HCT116 (cell line): ENCODE measurements around the gene ANKRA2. TPM values are rescaled to one million over a fixed set of nuclear protein-coding genes. Genes with fewer than 3 reads are reported as not detected.
A peak's percentile ranks its signal among the peaks of the same experiment; 100 is the strongest.

Source experiments
- ATAC-seq: fragments of 200-7000 bp; cut with Tn5 transposase; 2 replicates; pipeline ENCODE4 v1.9.1; 2020; ENCODE audit warnings: mild to moderate bottlenecking, moderate library complexity
- Bru-seq: library from RNA; stranded (reverse); fragments of 400-500 nt; gene quantifications from one replicate; lab custom pipeline; 2021; lab: Mats Ljungman, UMichigan
- BruChase-seq, 2 experiments: library from RNA; stranded (reverse); fragments of 400-500 nt; gene quantifications; one replicate each; lab custom pipeline; 2021; lab: Mats Ljungman, UMichigan
- BruUV-seq: library from RNA; stranded (reverse); fragments of 400-500 nt; replicated peaks from 2 replicates; lab custom pipeline; 2021; lab: Mats Ljungman, UMichigan
- CTCF ChIA-PET: fragments of 300-600 bp; sonication (Branson Sonifier 250); formaldehyde crosslinking; loops from one replicate; lab custom pipeline; 2021; ENCODE audit warnings: antibody characterized with exemption; lab: Charles Lee
- POLR2A ChIA-PET: fragments of 300-600, 350-600 bp; sonication (Branson Sonifier 250); formaldehyde crosslinking; loops from one replicate; lab custom pipeline; 2021; ENCODE audit warnings: antibody characterized with exemption; lab: Charles Lee
- RAD21 ChIA-PET, 2 experiments: fragments of 300-600 bp; sonication (Branson Sonifier 250); formaldehyde crosslinking; loops; one replicate each; lab custom pipeline; 2023; ENCODE audit warnings: low total read pairs in 2 of 2; ENCODE audit not compliant: uncharacterized antibody in 2 of 2, unreplicated experiment in 2 of 2, low non-redundant PET in 1 of 2; lab: Charles Lee
- DNase-seq: peaks from one replicate; pipeline ENCODE4 v3.0.0-alpha.2; 2010; ENCODE audit warnings: low read depth, low spot score
- H2AFZ ChIP-seq: fragments of 200-600 bp; shearing (Covaris generic), sonication (generic); 2 replicates; pipeline ENCODE4 v1.6.1; 2017; ENCODE audit warnings: low read depth, mixed run types, mixed read lengths, antibody characterized with exemption, low read length; ENCODE audit not compliant: poor library complexity, severe bottlenecking
- H3K27ac ChIP-seq: 2 replicates; pipeline ENCODE4 v1.5.1; 2012; ENCODE audit warnings: low read depth, low read length
- H3K27me3 ChIP-seq: fragments of 200-600 bp; sonication (generic); 2 replicates; pipeline ENCODE4 v1.6.1; 2016; ENCODE audit warnings: mixed run types, low read length, mixed read lengths; ENCODE audit not compliant: insufficient read depth
- H3K36me3 ChIP-seq, 2 experiments: fragments of 200-500 bp in 1 of 2; fragments of 200-600 bp in 1 of 2; sonication (Bioruptor generic) in 1 of 2; sonication (generic) in 1 of 2; 2 replicates each; pipeline versions ENCODE4 v1.5.1 to v1.6.1; 2014 to 2016; ENCODE audit warnings: low read length in 2 of 2, inconsistent platforms in 1 of 2, mixed read lengths in 1 of 2, mixed run types in 1 of 2; ENCODE audit not compliant: insufficient read depth in 2 of 2, control insufficient read depth in 1 of 2
- H3K4me1 ChIP-seq, 2 experiments: fragments of 200-600 bp in 1 of 2; sonication (generic) in 1 of 2; 2 replicates each; pipeline versions ENCODE4 v1.5.1 to v1.6.1; 2012 to 2017; ENCODE audit warnings: low read length in 2 of 2, inconsistent platforms in 1 of 2, mild to moderate bottlenecking in 1 of 2, mixed read lengths in 1 of 2, mixed run types in 1 of 2, moderate library complexity in 1 of 2; ENCODE audit not compliant: insufficient read depth in 2 of 2, control insufficient read depth in 1 of 2
- H3K4me2 ChIP-seq: fragments of 200-600 bp; sonication (generic); 2 replicates; pipeline ENCODE4 v1.6.1; 2017; ENCODE audit warnings: mixed run types, low read length, mixed read lengths
- H3K4me3 ChIP-seq, 2 experiments: fragments of 200-600 bp in 1 of 2; sonication (generic) in 1 of 2; replicated peaks in 1 of 2; 2 replicates each; pipeline ENCODE4 v1.5.1; 2011 to 2016; ENCODE audit warnings: low read length in 2 of 2, control low read depth in 1 of 2, low read depth in 1 of 2, mild to moderate bottlenecking in 1 of 2, mixed read lengths in 1 of 2, mixed run types in 1 of 2
- H3K79me2 ChIP-seq: fragments of 200-600 bp; sonication (generic); 2 replicates; pipeline ENCODE4 v1.6.1; 2017; ENCODE audit warnings: mild to moderate bottlenecking, mixed run types, low read length, moderate library complexity, mixed read lengths; ENCODE audit not compliant: insufficient read depth
- H3K9ac ChIP-seq: fragments of 200-600 bp; sonication (generic); 2 replicates; pipeline ENCODE4 v1.6.1; 2016; ENCODE audit warnings: low read length, mixed read lengths
- H3K9me2 ChIP-seq: fragments of 200-600 bp; sonication (generic), shearing (Covaris generic); 2 replicates; pipeline ENCODE4 v1.6.1; 2017; ENCODE audit warnings: mixed run types, mild to moderate bottlenecking, moderate library complexity; ENCODE audit not compliant: insufficient read depth
- H3K9me3 ChIP-seq, 2 experiments: fragments of 200-500 bp in 1 of 2; fragments of 200-600 bp in 1 of 2; sonication (Bioruptor generic) in 1 of 2; sonication (generic) in 1 of 2; 2 replicates each; pipeline ENCODE4 v1.6.1; 2014 to 2017; ENCODE audit warnings: low read length in 2 of 2, mixed read lengths in 2 of 2, inconsistent platforms in 1 of 2, low read depth in 1 of 2, mild to moderate bottlenecking in 1 of 2, mixed run types in 1 of 2, moderate library complexity in 1 of 2; ENCODE audit not compliant: control insufficient read depth in 1 of 2, insufficient read depth in 1 of 2
- H4K20me1 ChIP-seq: fragments of 200-600 bp; sonication (generic), shearing (Covaris generic); 2 replicates; pipeline ENCODE4 v1.6.1; 2017; ENCODE audit warnings: mixed run types, mild to moderate bottlenecking, moderate library complexity; ENCODE audit not compliant: insufficient read depth
- ATF3 ChIP-seq: IDR thresholded peaks from 2 replicates; pipeline ENCODE4 v1.6.1; 2012
- CBX3 ChIP-seq: IDR thresholded peaks from 2 replicates; pipeline ENCODE4 v1.6.1; 2012; ENCODE audit warnings: low read depth
- CTCF ChIP-seq, 3 experiments: fragments of 200-600 bp in 1 of 3; sonication (generic) in 1 of 3; IDR thresholded peaks in 2 of 3; conservative IDR thresholded peaks in 1 of 3; 2 replicates each; pipeline ENCODE4 v1.5.1; 2012 to 2017; ENCODE audit warnings: low read depth in 2 of 3, low read length in 2 of 3, antibody characterized with exemption in 1 of 3, borderline replicate concordance in 1 of 3, control low read depth in 1 of 3, mild to moderate bottlenecking in 1 of 3, mixed read lengths in 1 of 3, mixed run types in 1 of 3, moderate library complexity in 1 of 3; ENCODE audit not compliant: insufficient read depth in 1 of 3
- ELF1 ChIP-seq: IDR thresholded peaks from 2 replicates; pipeline ENCODE4 v1.6.1; 2012; ENCODE audit warnings: low read depth, borderline replicate concordance
- EZH2 ChIP-seq: fragments of 200-600 bp; sonication (generic); IDR thresholded peaks from 2 replicates; pipeline ENCODE4 v1.6.1; 2017; ENCODE audit warnings: antibody characterized with exemption, mixed run types
- EZH2phosphoT487 ChIP-seq: fragments of 200-600 bp; IDR thresholded peaks from 2 replicates; pipeline ENCODE4 v1.6.1; 2018; ENCODE audit warnings: antibody characterized with exemption, borderline replicate concordance
- FOSL1 ChIP-seq: IDR thresholded peaks from 2 replicates; pipeline ENCODE4 v1.6.1; 2012; ENCODE audit warnings: low read depth
- JUND ChIP-seq: IDR thresholded peaks from 2 replicates; pipeline ENCODE4 v1.6.1; 2012
- POLR2A ChIP-seq: IDR thresholded peaks from 2 replicates; pipeline ENCODE4 v1.7.0; 2011; ENCODE audit warnings: borderline replicate concordance; ENCODE audit not compliant: insufficient read depth, insufficient read length; ENCODE audit errors: extremely low read depth
- POLR2AphosphoS5 ChIP-seq: IDR thresholded peaks from 2 replicates; pipeline ENCODE4 v1.6.1; 2011; ENCODE audit warnings: mild to moderate bottlenecking, low read depth, low read length, moderate library complexity
- RAD21 ChIP-seq: IDR thresholded peaks from 2 replicates; pipeline ENCODE4 v1.6.1; 2012; ENCODE audit warnings: low read depth, mild to moderate bottlenecking
- SIN3A ChIP-seq: IDR thresholded peaks from 2 replicates; pipeline ENCODE4 v1.6.1; 2012; ENCODE audit warnings: low read depth
- SP1 ChIP-seq: IDR thresholded peaks from 2 replicates; pipeline ENCODE4 v1.6.1; 2012; ENCODE audit warnings: low read depth
- SRF ChIP-seq: IDR thresholded peaks from 2 replicates; pipeline ENCODE4 v1.6.1; 2012; ENCODE audit warnings: low read depth
- TCF7L2 ChIP-seq: IDR thresholded peaks from 2 replicates; pipeline ENCODE4 v1.7.0; 2011; ENCODE audit warnings: borderline replicate concordance, inconsistent platforms; ENCODE audit not compliant: insufficient read depth, insufficient read length; ENCODE audit errors: extremely low read depth
- YY1 ChIP-seq: IDR thresholded peaks from 2 replicates; pipeline ENCODE4 v1.6.1; 2011; ENCODE audit warnings: low read length, low read depth, moderate library complexity, mild to moderate bottlenecking; ENCODE audit not compliant: insufficient replicate concordance; ENCODE audit errors: extremely low read depth
- ZBTB33 ChIP-seq: IDR thresholded peaks from 2 replicates; pipeline ENCODE4 v1.6.1; 2011; ENCODE audit warnings: mild to moderate bottlenecking, low read length, moderate library complexity; ENCODE audit not compliant: insufficient replicate concordance; ENCODE audit errors: extremely low read depth
- ZFX ChIP-seq: fragments of 450-650 bp; IDR thresholded peaks from 2 replicates; pipeline ENCODE4 v1.6.1; 2017
- ZNF274 ChIP-seq: fragments of 200-500 bp; sonication (Bioruptor generic); IDR thresholded peaks from 2 replicates; pipeline ENCODE4 v1.6.1; 2014; ENCODE audit warnings: mild to moderate bottlenecking, low read depth, low read length, inconsistent platforms
- intact Hi-C: fragments of 100-400 bp; cut with micrococcal nuclease; formaldehyde crosslinking; loops from 2 replicates; pipeline ENCODE4 v1.10.0; 2022
- long read RNA-seq: library from polyadenylated mRNA; unstranded; transcript quantifications from one replicate; pipeline ENCODE4 v2.0.0, GENCODE V29; 2021; ENCODE audit not compliant: unreplicated experiment
- polyA plus RNA-seq: library from polyadenylated mRNA; unstranded; fragments of >200 nt; gene quantifications from 2 replicates; pipeline ENCODE4 v1.2.1, GENCODE V29; 2012; ENCODE audit warnings: missing spikeins
- total RNA-seq: library from RNA; stranded (reverse); gene quantifications from one replicate; pipeline ENCODE4 v1.2.1, GENCODE V29; 2021; ENCODE audit not compliant: unreplicated experiment
- TF ChIP-seq, protein P1 (sequence below): IDR thresholded peaks from 2 replicates; pipeline ENCODE4 v1.6.1; 2012

The ANKRA2 gene, protein sequence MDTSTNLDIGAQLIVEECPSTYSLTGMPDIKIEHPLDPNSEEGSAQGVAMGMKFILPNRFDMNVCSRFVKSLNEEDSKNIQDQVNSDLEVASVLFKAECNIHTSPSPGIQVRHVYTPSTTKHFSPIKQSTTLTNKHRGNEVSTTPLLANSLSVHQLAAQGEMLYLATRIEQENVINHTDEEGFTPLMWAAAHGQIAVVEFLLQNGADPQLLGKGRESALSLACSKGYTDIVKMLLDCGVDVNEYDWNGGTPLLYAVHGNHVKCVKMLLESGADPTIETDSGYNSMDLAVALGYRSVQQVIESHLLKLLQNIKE
- total RNA-seq, result 17.0 TPM
- polyA plus RNA-seq, result 10.1 TPM in 2 replicates
- Bru-seq, nascent RNA, result percentile 73 among the genes with signal in this experiment
- BruChase-seq, experiment 1, labeled RNA remaining after a 6-hour chase, result percentile 71 among the genes with signal in this experiment
- BruChase-seq, experiment 2, labeled RNA remaining after a 2-hour chase, result percentile 80 among the genes with signal in this experiment
- long read RNA-seq, transcript ANKRA2-201 (9 exons, 2,063 nt), result major isoform, 16 of 27 reads
- long read RNA-seq, partial matches to known transcripts, result 2 of 27 reads
- long read RNA-seq, other reads (novel, unspliced or antisense), result 6 of 27 reads

DNA sequence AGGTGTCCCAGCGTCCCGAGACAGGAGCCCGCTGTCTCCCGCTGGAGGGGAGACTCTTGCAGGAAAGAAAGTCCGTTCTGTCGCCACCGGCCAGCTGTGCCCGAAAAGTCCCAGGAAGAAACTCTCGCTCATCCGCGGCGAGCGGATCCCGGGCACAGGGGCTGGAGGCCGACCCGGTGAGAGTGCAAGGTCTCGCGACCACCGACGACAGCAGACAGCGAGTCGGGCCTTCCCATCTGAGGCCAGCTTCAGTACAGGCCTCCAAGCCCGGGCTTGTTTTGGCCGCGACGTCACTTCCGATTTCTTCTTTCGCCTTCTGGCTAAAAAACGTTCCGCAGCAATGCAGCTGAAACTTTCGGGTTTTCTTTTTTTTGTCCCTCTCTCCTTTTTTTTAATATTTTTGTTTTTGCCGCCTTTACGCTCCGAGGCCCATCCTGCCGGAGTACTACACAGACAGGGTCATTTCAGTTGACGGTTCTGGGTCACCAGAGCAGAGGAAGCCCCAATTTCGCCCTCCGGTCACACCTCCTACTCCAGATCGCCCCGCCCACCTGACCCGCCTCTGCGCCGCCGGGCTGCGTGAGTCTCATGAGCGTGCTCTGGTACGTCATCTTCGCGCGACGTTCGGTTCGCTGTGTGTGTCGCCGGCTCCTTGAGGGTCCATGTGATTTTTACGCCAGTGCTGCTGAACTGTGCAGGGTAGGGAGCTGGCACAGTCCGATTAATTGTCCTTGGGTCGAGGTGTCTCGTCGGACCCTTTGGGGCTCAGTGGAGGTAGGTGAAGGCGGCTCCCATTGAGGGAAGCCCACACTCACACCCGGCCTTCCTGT, at the start of gene ANKRA2, which contains the start of gene UTP15:
Gene ANKRA2 (minus strand): TSS at position 501 of the 830 bp plus-strand sequence. CDS start 2,758 bp downstream, outside the sequence.
Gene UTP15 (plus strand): TSS at position 605 of the 830 bp plus-strand sequence. CDS start 1,602 bp downstream, outside the sequence.
- H3K27ac ChIP-seq, result peak within 1 kb of the TSS; percentile 46
- TF ChIP-seq POLR2A (peak; percentile 63), FOSL1 (no peak), RAD21 (no peak), SRF (peak; percentile 90), SIN3A (peak; percentile 99), YY1 (peak; percentile 14), POLR2AphosphoS5 (peak; percentile 80), JUND (no peak), ELF1 (no peak), ZNF274 (no peak), EZH2phosphoT487 (no peak), EZH2 (no peak), CTCF (IDR thresholded peaks at IDR 0.05 in 2 of 3, conservative IDR thresholded peaks at IDR 0.05 in 1 of 3; ENCODE audit: borderline replicate concordance in 1 of 3, insufficient read depth in 1 of 3, low read depth in 2 of 3, low read length in 2 of 3) (no peak), ZBTB33 (peak; percentile 8), SP1 (peak; percentile 74), TCF7L2 (peak; percentile 13), ATF3 (no peak), ZFX (peak; percentile 90), CBX3 (peak; percentile 75; the same call in 1 of the 2 replicates)
- TF ChIP-seq, protein P1, sequence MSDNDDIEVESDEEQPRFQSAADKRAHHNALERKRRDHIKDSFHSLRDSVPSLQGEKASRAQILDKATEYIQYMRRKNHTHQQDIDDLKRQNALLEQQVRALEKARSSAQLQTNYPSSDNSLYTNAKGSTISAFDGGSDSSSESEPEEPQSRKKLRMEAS, result peak; percentile 99

More for the DNA sequence above, at the start of gene ANKRA2, which contains the start of gene UTP15:
- Histone ChIP-seq H3K4me2 (peak within 1 kb of the TSS; percentile 82), H3K36me3 (peaks cover 6 to 11% of the 10 kb centered on the region in 2 experiments; a peak in 2 of 4 replicates), H3K4me3 (peak within 1 kb of the TSS; percentile 77 to 93), H2AFZ (peak within 1 kb of the TSS; percentile 60), H3K9me3 (no peaks in the 10 kb centered on the region), H3K27me3 (no peaks in the 10 kb centered on the region), H3K79me2 (peaks cover 61% of the 10 kb centered on the region), H3K4me1 (peaks cover 9 to 17% of the 10 kb centered on the region in 2 experiments), H3K9me2 (no peaks in the 10 kb centered on the region), H3K9ac (peak within 1 kb of the TSS; percentile 94), H4K20me1 (no peaks in the 10 kb centered on the region)
- intact Hi-C loops, result loop anchor here (1.0 kb wide), 1 partner anchor 117 kb away; the partner anchor contains the start of gene FOXD1
- POLR2A ChIA-PET, result interaction anchor here (0.6 to 1.1 kb wide), 2 partner anchors 9 to 61 kb away, joined by 3 to 4 read pairs; no protein-coding TSS in a partner anchor
- RAD21 ChIA-PET, result interaction anchor here in 1 of 2 experiments (0.6 kb wide), 1 partner anchor 365 kb away, joined by 3 read pairs; no protein-coding TSS in a partner anchor
- no TSS peak for BruUV-seq
- peak; percentile 94 for ATAC-seq
- peak; percentile 97 for DNase-seq
- CTCF ChIA-PET, result no interaction called here
